NCI-H2196 treated with DMSO at 0.1 percent for 48 hours (cell line): ENCODE results near the gene SLC25A34.

Experiments
- DNase-seq: peaks from one replicate; lab custom pipeline; 2025; ENCODE audit not compliant: unreplicated experiment; lab: John Stamatoyannopoulos, UW

The SLC25A34 gene

DNA sequence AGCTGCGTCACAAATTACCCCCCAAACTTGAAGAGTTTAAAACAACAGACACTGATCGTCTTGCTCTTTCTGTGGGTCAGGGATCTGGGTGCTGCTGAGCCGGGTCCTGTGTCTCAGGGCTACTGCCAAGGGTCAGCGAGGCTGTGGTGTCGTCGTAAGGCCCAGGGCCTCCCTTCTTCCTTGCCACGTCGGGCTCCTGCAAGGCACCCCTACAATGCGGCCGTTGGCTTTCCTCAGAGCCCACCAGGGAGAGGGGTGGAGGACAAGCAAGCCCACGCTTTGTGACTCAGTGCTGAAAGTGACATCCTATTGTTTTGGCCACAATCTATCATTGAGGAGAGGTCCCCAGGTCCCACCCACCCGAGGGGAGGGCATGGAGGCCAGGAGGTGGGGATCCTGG is 14.9 kb downstream of the SLC25A34 start:
- DNase-seq: no peak

DNA sequence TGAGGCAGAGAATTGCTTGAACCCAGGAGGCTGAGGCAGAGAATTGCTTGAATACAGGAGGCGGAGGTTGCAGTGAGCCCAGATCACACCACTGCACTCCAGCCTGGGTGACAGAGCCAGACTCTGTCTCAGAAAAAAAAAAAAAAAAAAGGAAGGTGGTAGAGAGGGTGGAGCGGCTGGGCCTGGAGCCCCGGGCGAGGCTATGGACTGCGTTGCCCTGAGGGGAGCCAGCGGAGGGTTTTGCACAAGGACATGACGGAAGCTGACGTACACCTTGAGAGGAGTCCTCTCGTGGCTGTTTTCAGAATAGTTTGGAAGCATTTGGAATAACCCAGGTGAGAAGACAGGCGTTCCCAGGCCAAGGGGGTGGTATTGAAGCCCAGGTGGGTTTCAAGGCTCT is 15.7 kb downstream of the SLC25A34 start:
- no peak for DNase-seq

DNA sequence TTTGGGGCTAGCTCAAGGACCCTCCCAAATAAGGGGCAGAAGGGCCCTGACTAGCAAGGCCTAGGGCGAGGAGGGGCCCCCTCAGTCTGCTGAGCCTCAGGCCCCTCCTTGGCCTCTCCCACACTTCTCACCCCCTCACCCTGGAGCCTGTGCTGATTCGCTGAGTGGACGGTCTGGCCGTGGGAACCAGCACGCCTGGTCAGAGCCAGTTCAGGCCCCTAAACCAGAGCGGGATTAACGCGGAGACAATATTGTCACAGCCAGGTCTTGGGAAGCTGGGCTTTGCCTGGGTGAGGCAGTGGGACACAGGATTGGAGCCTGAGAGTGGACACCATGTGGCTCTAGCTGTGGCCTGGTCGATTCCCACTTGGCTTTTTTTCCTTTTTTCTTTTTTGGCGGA is 17.7 kb downstream of the SLC25A34 start:
- DNase-seq: no peak

DNA sequence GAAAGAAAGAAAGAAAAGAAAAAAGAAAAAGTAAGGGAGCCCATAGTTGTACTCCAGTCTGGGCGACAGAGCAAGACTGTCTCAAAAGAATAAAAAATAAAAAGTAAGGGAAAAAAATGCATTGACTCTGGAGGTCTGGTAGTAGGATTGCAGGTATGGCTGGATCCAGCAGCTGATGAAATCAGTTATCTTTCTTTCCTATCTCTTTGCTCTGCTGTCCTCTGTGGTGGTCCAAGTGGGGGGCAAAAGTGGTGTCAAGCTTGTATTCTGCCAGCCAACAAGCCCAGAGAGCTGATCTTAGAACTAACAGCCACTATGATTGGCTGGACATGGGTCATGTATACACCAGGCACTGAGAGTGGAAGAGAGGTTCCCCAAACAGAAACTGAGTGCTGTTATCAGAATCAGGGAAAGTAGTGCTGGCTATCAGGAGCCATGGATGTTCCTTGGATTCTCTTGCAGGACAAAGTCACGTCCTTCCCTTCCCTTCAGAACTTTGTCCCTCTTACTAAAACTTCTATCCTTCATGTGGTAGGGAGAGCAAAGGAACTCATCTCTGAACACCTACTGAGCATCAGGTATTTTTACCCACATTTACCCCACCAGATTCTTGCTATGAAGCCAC is 19.1 kb downstream of the SLC25A34 start:
- DNase-seq: no peak

DNA sequence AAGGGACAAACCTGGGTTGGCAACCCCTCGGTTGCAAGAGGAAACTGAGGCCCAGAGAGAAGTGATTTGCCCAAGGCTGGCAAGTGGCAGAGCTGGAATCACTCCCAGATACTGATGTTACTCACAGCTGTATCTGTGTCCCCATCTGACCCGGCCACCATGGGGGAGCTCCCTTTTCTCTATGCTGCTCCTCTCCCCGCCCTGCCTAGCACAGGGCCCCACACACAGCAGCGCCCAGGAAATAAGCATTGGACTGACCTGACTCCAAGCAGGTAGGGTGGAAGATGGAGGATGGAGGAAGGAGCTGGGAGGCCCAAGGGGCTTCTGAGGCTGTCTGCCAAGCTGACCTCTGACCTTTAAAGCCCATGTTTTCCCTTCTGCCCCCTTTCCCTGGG is 19.6 kb downstream of the SLC25A34 start:
- no peak for DNase-seq

DNA sequence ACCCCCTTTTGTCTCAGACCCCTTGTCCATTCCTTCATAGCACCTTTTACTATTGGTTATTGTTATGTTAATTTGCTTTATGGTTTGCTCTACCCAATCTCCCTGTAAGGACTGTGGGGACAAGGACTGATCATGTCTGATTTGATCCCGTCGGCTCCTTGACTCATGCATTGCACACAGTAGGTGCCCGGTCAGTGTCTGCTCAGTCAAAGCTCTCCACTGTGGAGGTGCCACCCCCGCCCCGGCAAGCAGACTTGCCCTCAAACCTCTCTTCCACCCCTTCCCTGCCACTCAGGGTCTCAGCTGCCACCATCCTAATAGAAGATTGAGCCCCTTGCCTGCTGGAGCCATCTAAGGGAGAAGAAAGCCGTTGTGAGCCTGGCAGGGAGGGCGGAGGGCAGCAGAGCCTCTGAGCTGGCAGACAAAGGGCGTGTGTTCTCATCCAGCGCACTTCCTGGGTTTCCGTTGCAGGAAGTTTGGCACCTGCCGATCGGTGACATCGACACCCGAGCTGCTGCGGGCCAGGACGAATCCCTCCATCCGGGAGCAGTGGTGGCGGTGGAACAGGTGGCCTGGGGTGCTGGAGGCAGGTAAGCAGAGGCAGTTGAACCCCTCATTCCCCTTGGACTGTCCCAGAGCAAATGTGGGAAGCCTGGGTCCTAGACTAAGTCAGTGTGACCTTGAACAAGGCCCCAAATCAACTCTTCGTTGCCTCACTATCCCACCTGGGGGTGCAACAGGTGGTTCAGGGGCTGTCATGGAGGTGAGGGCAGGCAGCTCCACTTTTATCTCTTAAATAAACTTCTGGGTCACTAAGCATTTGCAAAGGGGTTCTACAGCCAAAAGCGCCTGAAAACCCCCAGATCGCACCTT is 20.3 kb downstream of the SLC25A34 start:
- peak; percentile 89 for DNase-seq

DNA sequence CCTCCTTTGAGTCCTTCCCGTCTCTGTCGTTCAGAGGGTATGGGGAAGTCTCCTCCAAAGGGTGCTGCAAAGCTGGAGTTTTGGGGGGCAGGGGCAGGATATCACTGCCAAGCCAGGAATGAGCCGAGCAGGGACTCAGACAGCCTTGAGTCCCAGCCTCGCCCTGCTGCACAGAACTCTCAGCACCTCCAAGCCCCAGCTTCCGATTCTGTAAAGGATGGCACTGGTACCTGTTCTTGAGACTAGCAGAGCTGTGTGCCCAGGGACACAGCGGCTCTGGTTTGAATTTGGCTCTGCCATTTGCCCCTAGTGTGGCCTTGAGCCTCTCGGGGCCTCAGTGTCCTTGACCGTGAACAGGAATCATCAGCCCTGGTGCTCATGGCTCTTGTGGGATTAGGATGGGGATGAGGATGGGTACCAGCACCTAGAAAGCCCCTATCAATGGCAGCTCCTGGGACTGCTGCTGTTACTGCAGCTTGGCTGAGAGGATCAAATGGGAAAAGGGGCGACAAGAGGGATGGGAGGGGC is 21.0 kb downstream of the SLC25A34 start:
- no peak for DNase-seq

DNA sequence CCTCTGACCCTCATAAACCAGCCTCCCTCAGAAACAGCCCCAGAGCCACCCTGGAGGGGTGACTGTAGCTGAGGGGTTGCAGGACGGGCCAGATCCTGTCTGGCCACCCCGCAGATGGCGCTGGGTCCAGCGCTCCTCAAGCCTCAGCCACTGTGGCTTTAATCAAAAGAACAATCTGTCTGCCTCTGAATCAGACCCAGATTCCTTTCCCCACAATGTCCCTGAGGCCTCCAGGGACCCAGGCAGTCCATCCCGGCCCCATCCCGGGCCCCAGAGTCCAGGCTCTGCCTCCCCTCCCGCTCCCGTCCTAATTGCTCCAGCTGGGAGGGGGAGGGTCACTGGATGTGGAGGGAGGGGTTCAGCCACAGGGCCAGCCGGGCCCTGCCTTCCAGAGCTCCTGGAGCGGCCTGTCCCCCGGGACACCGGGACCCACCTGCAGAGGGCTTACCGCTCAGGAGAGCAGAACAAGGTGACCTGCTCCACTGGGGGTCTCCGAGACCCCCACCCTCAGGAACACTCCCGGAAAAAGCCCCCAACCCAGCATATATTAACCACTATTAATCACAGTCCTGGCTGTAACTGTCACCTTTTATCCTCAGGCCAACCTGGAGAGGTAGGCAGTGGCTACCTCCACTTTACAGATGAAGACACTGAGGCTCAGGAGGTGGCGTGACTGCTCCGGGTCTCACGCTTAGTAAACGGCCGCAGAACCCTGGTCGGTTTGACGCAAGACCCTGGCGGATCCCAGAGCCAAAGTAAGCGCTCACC is 21.7 kb downstream of the SLC25A34 start:
- no peak for DNase-seq

DNA sequence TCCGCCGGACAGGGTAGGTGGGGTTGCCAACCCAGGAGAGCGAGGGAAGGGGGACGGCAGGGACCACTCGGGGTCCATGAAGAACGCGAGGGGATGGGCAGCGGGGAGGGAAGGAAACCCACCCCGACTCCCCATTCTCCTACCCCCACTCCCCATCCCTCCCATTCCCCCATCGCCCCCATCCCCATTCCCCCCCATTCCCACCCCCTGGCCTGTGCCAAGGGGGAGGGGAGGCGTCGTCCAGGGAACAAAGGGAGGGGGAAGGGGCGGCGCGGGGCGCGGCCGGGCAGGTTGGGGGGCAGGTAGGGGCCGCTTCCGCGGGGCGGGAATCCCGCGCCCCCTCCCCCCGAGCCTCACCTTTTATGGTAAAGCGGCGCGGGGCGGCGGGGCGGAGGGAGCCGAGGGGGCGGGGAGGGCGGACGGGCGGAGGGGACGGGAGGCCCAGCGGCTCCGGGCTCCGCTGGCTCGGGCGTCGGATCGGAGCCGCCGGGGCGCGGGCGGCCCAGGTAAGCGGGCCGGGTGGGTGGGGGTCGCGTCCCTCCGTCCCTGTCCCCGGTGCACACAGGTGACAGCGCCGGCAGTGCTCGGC is 22.4 kb downstream of the SLC25A34 start, which contains the start of gene FBLIM1:
FBLIM1 (plus strand) TSS at position 453 of the 589 bp plus-strand sequence. CDS start 6,189 bp downstream, outside the sequence.
- DNase-seq: no peak

DNA sequence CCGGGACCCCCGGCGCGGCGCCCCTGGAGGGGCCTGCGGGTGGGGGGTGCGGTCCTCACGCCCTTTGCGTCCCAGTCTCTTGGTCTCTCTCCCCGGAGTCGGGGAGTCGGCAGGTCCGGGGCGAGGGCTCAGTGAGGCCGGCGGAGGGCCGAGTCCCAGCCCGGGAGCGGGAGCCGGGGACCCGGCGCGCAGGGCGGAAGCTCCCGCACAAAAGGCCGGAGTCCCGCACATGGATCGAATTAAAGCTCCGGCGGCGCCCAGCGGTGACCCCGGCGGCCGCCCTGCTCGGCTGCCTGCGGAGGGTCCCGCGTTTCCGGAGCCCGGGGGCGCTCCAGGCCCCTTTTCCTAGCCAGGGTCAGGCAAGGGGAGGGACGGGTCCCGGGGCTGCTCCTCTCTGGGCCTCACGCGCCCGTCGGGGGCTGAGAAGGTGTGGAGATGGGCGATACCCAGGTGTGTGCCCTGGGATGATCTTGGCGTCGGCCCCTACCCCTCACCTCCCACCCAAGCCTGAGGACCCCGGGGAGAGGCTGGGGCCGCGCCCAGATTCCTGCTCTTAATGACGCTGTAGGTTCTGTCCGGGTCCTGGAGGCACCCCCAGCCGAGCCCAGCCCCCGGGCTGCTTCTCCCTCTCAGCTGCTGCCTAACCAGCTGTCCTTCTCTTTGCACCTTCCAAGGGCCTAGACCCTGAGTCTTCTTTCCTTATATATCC is 23.0 kb downstream of the SLC25A34 start:
- no peak for DNase-seq

DNA sequence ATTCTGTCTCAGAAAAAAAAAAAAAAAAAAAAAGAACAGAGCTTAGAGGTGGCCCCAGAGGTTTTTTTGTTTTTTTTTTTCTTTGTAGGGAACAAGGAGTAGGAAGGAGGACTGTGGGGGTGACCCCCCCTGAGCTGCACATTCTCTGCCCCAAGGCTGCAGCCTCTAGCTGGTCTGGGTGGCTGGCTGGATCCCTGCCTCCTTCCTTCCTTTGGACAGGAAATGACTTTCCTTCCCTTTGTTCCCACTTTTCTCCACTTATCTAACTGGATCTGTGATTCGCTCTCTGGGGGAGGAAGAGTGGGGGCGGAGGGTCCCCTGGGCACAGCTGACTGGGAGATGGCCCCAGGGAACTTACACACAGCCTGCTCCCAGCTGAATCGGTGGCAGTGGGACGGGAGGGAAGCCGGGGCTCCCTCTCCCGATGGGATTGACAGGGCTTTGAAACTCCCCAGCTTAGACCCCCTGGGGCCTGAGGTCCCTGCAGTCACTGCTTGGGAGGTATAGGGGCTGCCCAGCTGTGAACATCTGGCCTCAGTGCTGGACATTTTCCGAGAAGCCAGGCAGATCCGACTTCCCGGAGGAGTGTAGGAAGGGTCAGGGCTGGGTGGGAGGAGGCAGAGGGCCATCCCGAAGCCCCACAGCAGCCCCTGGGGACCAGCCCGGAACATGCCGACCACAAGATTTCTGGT is 24.6 kb downstream of the SLC25A34 start:
- no peak for DNase-seq

DNA sequence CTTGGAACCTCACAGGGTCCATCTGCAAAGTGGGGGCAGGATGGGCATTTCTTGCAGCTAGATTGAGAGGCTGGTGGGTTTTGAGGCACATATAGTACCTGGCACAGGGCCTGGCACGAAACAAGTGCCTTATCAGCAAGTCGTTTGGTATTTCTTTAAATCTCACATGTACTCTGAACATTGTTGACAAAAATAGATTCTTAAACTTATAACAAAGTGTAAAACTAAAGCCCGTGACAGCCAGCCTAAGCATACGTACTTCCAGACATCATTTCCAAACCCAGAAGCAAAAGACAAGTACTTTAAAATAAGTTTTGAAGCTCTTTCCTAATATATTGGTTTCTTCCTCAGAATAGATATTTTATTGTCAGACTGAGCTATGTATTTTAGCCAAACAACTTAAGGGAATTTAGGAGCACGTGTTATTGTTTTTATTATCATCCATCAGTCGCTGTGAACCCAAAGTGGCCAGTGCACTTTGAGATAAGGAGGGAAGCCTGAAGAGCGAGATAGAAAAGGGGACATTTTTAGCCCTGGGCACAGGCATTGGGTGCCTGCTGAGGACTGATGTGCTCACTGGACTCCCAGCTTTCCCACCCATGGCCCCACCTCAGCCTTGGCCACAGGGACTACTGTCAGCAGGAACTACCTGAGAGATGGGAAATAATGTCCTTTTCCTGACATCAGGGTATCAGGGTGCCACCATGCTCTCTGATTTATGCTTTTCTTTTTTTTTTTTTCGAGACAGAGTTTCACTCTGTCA is 25.5 kb downstream of the SLC25A34 start:
- no peak for DNase-seq

DNA sequence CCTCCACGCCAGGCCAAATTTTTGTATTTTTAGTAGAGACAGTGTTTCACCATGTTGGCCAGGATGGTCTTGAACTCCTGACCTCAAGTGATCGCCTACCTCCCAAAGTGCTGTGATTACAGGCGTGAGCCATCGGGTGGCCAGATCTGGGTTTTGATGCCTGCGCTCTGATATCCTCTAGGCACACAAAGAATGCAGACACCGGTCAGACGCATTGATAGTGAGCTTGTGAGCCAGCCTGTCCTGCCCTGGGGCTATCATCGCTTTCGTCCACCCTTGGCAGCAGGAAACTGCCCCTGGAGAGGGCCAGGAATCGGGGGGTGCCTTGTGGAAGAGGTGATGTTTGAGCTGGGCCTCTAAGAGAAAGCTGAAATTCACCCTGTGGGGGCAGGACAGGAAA is 26.5 kb downstream of the SLC25A34 start:
- DNase-seq: no peak

DNA sequence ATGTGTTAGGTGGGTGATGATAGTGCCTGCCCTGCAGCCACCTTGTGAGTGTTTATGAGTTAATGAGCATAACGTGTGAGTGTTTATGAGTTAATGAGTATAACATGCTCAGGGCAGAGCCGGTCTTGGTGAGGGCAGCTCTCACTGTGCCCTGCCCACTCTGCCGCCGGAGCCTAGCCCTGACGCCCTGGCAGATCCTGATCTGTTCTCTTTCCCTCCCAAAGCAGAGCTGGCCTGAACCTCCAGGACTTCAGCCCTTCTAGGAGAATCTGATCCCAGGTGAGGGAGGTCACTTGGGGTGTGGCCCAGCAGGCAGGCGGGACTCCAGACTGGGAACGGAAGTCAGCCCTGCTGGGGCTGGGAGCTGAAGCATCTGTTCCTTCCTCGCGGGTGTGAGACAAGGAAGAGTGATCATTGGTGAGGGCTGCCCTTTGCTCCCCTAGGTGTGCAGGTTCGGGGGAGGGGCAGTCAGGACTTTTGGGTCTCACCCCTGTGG is 28.3 kb downstream of the SLC25A34 start:
- DNase-seq: no peak

DNA sequence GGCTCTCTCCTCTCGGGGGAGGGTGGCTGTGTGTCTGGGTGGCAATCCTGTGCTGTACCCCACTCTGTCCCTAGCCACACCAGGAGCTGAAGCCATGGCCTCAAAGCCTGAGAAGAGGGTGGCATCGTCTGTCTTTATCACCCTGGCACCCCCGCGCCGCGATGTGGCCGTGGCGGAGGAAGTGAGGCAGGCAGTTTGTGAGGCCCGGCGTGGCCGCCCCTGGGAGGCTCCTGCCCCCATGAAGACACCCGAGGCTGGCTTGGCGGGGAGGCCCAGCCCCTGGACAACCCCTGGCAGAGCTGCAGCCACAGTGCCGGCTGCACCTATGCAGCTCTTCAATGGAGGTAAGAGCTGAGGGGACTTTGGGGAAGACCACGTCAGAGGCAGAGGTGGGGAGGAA is 28.8 kb downstream of the SLC25A34 start:
- DNase-seq: no peak

DNA sequence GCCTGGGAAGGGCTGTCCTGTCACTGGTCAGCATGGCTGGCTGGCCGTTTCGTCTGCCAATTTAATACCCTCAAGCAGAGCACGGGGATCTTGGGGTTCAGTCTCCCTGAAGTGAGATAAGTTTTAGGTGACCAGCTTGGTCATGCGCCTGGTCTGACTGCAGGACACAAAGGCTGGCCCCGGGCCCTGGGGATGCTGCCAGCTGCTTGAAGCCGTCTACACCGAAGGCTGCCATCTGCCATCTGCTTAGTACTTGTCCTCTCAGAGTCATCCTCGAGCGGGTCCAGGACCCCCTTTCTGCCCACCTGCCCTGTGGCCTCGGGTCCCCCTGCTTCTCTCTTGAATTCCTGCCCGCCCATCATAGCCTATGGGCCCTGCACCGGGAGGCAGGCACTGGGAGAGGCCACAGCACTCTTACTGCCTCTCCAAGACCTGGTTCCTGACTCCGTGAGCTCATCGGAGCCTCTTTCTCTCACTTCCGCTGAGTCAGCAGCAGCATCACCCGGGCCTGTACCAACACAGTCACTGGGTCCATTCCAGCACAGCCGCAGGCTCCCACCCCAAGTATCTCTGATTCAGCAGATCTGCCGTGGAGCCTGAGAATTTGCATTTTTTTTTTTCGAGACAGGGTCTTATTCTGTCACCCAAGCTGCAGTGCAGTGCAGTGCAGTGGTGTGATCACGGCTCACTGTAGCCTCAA is 29.6 kb downstream of the SLC25A34 start:
- DNase-seq: no peak

DNA sequence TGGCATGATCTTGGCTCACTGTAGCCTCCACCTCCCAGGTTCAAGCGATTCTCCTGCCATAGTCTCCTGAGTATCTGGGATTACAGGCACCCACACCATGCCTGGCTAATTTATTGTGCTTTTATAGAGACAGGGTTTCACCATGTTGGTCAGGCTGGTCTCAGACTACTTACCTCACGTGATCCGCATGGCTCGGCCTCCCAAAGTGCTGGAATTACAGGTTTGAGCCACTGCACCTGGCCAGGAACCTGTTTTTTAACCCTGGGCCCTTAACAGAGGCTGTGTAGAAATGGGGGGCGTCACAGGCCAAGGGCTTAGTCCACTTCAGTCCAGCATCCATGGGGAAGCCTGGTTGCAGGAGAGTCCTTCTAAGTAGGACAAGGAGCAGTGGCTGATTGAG is 31.9 kb downstream of the SLC25A34 start:
- DNase-seq: no peak

DNA sequence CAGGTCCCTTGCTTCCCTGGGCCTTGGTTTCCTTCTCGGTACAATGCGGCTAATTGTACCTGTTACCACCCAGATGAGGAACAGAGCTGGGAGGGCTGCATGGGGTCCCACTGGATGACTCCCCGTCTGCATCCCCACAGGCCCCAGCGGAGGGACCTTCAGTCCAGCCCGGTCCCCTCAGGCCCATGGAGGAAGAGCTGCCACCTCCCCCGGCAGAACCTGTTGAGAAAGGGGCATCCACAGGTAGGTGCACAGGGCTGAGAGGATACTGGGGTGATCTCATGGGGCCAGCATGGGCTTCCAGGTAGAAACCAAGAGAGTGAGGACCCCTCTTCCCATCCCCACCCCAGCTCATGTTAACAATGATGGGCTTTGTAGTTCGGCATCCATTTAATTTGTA is 32.3 kb downstream of the SLC25A34 start:
- DNase-seq: no peak
